HFF-Myc (cell line): Measurements from ENCODE around the gene ANKDD1A.

Source experiments
- DNase-seq: peaks from one replicate; pipeline ENCODE4 v3.0.0-alpha.2; 2011; ENCODE audit warnings: low read depth; ENCODE audit errors: extremely low read depth
- H3K4me3 ChIP-seq: replicated peaks from 2 replicates; pipeline ENCODE4 v1.5.1; 2011; ENCODE audit warnings: low read depth, mild to moderate bottlenecking, control low read depth, low read length
- TF ChIP-seq, protein P1 (sequence below): IDR thresholded peaks from 2 replicates; pipeline ENCODE4 v1.5.1; 2012; ENCODE audit warnings: mild to moderate bottlenecking, low read depth, low read length, control low read depth; ENCODE audit errors: missing control alignments

ANKDD1A gene

DNA sequence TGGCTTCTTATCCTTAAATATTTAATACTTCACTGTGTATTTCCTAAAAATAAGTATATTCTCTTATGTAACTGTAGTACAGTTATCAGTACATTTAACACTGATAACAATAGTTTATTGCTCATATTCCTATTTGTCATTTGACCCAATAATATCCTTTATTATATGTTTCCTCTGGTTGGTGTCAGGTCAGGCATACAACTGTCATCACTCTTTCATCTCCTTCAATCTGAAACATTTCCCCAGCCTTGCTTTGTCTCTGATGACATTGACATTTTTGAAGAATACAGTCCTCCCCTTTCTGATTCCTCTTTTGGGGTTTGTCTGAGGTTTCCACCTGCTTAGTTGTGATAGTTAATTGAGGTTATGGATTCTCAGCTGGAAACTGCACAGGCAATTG, 42.2 kb upstream of the ANKDD1A start:
- H3K4me3 ChIP-seq, result no peak overlapping the region
- no peak for DNase-seq
- TF ChIP-seq, protein P1, sequence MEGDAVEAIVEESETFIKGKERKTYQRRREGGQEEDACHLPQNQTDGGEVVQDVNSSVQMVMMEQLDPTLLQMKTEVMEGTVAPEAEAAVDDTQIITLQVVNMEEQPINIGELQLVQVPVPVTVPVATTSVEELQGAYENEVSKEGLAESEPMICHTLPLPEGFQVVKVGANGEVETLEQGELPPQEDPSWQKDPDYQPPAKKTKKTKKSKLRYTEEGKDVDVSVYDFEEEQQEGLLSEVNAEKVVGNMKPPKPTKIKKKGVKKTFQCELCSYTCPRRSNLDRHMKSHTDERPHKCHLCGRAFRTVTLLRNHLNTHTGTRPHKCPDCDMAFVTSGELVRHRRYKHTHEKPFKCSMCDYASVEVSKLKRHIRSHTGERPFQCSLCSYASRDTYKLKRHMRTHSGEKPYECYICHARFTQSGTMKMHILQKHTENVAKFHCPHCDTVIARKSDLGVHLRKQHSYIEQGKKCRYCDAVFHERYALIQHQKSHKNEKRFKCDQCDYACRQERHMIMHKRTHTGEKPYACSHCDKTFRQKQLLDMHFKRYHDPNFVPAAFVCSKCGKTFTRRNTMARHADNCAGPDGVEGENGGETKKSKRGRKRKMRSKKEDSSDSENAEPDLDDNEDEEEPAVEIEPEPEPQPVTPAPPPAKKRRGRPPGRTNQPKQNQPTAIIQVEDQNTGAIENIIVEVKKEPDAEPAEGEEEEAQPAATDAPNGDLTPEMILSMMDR, result no peak

DNA sequence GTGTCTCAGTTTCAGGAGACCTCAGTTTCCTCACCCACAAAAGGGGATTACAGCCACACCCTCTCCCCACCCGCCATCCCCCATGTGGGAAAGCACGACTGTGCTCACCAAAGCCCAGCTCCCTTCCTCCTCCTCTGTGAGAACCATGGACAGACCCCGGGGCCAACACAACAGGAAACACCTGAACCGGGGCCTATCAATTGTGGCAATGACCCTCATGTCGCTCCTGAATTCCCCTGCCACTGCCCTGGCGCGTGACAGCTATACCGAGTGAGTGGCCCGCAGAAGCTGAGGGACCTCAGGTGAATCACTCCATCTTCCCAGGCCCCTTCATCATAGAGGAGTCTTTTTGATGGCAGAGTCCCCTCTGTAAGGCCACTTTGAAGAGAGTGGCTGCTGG, 41.3 kb upstream of the ANKDD1A start:
- DNase-seq, result no peak
- H3K4me3 ChIP-seq, result no peak overlapping the region
- TF ChIP-seq, protein P1, result no peak

DNA sequence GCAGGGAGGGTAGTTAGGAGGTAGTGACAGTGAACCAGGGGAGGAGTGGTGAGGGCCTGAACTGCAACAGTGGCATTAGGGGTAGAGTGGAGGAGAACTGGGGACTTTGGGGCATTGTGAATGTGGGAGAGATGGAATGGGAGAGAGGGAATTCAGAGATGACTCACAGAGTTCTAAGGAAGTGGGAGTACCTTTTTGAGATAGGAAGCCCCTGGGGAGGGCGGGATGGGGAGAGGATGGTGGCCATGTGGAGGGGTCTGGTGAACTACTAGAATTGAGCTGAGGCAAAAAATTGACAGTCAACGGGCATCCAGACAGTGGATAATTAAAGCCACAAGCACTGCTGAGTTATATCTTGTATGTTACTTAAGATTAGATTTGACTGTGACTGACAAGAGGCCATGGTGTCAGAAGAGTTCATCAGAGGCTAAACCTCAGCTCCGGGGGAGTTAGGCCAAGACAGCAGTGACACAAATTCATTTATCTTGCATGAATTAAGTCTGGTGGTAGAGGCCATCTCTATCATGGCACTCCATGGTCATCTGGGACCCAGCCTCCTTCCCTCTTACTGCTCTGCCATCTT, 36.0 kb upstream of the ANKDD1A start:
- no peak for DNase-seq
- H3K4me3 ChIP-seq, result no peak overlapping the region
- TF ChIP-seq, protein P1, result no peak

DNA sequence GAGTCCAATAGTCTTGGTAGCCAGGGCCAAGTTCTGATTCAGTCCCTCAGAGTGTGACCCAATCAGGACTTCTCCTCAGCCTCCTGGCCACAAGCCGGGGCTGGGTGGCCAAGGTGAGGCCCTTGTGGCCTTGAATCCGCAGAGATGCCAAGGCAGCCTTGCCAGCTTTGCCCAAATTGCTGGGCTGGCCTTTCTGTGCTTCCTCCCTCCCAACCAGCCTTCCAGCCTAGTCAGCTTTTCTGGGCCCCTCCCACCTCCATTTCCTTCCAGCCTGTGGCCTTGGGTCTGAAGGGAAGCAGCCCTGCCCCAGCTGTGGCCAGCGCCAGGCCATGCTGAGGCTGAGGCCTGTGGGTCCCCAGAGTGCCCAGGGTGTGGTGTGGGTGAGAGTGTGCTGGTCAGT, 34.3 kb upstream of the ANKDD1A start:
- no peak overlapping the region for H3K4me3 ChIP-seq
- no peak for DNase-seq
- TF ChIP-seq, protein P1, result no peak

DNA sequence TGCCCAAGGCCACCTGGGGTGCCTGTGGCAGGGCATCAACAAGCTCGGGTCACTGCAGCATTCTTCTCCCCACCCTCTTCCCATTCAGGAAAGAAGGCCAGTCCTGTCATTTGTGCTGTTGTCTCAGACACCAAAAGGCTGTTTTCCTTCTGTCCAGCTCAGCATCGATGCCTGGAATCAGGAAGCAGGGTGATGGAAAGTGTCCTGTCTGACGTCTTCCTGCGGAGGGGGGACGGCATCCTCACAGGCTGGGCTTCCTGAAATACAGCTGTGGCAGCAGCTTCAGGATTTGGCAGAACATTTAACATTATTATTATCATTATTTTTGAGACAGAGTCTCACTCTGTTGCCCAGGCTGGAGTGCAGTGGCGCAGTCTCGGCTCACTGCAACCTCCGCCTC, 33.0 kb upstream of the ANKDD1A start:
- no peak overlapping the region for H3K4me3 ChIP-seq
- TF ChIP-seq, protein P1, result no peak

DNA sequence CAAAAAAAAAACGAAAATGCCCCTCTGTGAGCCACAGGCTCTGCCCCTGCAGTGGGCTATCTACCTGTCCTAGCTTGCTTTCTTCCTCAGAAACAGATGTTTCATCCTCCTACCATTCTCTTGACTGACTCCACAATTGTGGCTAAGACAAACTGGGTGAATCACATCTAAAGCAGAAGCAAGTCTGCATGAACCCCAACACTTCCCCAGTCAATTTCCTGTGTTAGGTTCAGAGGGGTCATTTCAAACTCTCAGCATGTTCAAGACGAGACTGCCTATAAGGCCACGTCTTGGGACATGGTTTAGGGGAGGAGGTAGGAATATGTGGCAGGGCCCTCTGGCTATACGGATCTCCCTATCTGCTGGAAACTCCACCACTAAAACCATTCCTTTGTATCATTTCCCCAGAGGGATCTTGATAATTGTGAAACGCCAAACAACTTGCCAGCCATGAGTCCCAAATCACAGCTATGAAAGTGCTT, 28.6 kb upstream of the ANKDD1A start:
- no peak overlapping the region for H3K4me3 ChIP-seq
- TF ChIP-seq, protein P1, result no peak
- no peak for DNase-seq

More for the DNA sequence above, 33.0 kb upstream of the ANKDD1A start:
- no peak for DNase-seq

DNA sequence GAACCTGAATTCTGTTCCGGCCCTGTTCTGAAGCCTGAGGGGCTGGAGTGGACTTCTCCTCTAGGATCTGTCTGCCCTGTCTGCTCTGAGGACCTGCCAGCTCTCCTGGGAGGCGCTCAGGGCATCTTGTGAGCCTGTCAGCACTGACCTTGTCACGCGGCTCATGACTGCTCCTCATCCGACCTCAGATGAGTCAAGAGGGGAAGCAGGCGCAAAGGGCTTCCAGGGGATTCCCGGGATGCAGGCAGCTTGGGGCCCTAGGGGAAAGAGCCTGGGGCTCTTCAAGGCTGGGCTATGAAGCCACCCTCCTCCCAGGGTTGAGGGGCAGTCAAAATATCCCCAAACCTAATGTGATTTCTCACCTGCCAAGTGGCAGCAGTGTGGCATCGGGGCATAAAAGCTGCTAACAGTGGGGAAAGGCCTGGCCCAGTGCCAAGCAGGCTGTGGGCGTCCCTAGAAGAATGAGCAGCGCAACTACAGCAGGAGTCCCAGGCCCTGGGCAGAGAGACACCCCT, 27.6 kb upstream of the ANKDD1A start:
- no peak for DNase-seq

More for the DNA sequence above, 27.6 kb upstream of the ANKDD1A start:
- TF ChIP-seq, protein P1, result no peak
- no peak overlapping the region for H3K4me3 ChIP-seq
